Measurements from ENCODE around the gene SLC15A4.
"Not testable (repeated sequence)": the region's sequence is repeated elsewhere in the genome, so short reads cannot be mapped to it uniquely, and the experiment has no call there.

The SLC15A4 gene

GRCh38 chr12:128823916-128824839 lies at the start of gene SLC15A4:
SLC15A4 (minus strand) TSS chr12:128823958; CDS start chr12:128823943, 15 bp downstream.
- peak; percentile 94 to 95 for DNase-seq

- no peak for DNase-seq
Observed at GRCh38 chr12:128872303-128872702, 48.5 kb upstream of the SLC15A4 start.

DNA sequence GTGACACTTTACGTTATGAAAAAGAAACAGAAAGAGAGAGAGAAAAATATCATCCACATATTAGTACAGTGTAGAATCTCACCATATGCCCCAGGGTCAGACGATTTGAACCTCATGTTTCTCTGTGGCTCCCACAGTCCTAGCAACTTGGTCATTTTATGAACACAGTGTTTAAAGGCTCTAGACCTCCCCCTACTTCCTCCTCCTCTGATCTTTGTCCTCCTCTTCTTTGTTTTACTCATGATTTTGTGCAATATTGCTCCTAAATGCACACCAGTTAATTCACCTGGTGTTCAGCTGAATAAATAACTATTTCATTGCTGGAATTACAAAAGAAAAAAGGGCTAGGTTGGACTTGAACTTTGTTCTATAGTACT lies 47.7 kb upstream of the SLC15A4 start:
- no peak for DNase-seq

GRCh38 chr12:128867466-128867865 lies 43.7 kb upstream of the SLC15A4 start:
- no peak for DNase-seq

- no peak for DNase-seq
Observed at GRCh38 chr12:128864516-128865186, 40.9 kb upstream of the SLC15A4 start.

DNA sequence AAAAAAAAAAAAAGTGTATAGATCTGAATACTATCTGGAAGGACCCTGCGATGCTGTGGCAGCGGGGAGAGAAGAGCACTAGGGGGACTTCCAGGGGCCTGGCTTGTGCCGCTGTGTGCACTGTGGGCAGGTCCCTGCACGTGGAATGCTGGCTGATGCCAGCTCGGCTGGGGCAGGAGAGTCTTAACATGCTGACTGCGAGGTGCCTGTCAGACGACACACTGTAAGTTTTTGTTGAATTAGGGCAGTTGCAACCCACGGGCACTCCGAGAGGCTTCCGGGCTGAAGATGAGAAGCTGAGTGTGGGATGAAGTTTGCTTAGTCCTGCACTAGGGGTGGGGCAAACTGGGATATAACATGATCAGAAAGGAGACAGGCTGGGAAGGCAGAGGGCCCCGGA lies 40.2 kb upstream of the SLC15A4 start:
- DNase-seq: no peak

DNA sequence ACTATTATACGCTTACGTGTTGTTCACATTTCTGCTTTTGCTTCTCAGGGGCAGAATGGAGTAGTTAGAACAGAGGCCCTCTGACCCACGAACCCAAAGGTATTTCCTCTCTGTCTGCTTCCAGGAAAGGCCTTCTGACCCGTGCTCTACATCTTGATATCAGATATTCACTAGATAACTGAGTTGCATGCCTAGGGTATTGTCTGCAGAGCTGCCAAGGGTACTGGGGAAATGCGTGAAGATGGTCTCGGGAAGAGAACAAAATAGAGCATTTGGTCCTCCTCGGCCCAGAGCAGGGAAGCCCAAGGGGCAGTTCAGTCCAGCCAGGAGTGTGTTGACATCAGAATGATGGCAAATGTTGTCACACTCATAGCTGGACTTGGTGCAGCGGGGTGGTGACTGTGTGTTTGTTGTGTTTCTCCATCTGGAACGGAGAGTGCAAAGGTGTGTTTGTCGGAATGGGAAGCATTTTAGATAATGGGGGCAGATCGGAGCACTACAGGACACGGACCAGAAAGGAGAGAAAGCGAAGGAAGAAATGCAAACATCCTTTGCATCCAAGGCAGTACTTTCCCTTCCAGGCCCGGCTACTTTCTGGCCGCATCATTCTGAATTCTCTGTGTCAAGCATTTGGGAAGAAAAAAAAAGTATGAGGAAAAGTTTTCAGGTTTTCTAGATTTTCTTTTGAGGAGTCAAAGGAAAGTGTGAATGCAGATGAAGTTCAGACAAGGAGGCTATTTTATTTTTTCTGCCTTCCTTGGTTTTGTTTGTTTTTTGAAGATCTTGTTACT lies 37.7 kb upstream of the SLC15A4 start:
- DNase-seq: no peak

DNA sequence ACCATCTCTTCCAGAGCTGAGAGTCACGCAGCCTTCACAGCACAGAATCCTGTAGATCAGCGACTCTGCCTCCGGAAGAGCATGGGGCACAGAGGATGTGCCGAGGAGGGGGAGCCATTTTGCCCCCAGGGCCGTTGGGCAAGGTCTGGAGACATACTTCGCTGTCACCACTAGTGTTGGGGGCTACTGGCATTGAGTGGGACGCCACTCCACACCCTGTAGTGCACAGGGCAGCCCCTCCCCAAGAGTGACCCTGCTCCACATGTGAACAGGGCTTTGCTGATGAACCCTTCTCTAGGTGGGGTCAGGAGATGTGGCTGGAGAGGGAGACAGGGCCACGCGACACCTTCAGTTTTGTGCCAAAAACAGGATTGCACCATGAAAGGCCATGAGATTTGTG lies 35.6 kb upstream of the SLC15A4 start:
- no peak for DNase-seq

GRCh38 chr12:128857133-128857763 lies 33.5 kb upstream of the SLC15A4 start:
- DNase-seq: no peak

- DNase-seq: no peak
Observed at GRCh38 chr12:128856791-128857078, 33.0 kb upstream of the SLC15A4 start.

DNA sequence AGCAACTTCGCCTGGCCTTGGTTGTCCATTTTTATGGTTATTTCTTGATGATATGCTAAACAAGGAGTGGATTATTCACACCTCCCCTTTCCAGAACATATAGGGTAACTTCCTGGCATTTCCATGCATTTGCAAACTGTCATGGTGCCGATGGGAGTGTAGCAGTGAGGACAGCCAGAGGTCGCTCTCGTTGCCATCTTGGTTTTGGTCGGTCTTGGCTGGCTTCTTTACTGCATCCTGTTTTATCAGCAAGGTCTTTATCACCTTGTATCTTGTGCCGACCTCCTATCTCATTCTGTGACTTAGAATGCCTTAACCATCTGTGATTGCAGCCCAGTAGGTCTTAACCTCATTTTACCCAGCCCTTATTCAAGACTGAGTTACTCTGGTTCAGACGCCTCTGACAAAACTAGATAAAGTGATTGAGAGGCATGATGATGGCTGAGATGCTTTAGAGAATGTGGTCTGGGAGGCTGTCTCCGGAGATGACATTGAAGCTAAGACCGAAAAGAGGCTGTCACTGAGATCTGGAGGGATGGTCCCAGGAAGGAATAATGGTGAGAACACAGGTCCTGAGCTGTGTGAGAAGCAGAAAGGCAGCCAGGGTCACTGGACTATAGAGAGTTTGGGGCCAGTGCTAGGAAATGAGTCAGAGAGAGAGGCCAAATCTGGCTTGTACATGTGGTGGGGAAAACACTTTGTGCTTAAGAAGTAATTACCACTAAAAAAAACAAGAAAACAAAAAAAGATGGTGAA lies 32.5 kb upstream of the SLC15A4 start:
- no peak for DNase-seq

DNA sequence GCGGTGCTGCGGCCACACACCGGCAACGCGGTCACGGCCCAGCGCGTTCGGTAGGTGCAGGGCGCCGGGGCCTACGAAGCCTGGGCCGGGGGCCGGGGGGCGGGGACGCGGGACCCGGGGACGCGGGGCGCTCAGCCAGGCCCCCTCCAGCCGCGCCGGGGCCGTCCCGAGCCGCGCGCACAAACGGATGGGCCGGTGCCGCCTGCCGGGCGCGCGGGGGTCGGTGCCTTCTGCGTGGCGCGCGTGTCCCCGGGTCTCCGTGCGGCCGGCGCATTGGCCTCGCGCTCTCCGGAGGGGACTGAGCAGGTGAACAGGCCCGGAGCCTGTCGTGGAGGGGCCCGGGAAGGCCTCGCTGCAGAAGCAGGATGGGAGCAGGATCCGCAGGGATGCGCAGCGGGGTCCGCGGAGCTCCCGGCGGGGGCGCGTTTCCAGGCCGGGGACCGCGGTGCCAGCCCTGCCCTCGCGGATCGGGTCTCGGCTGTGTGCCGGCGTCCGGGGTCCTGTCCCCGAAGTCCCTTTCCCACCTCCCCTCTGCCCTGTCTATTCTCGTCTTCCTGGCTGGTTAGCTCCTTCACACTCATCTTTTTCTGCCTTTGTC lies 29.9 kb upstream of the SLC15A4 start:
- no peak for DNase-seq

- no peak for DNase-seq
Observed at GRCh38 chr12:128852885-128853599, 29.3 kb upstream of the SLC15A4 start, which contains the start of gene GLT1D1. GLT1D1 (plus strand) TSS chr12:128853478; CDS start chr12:128853582, 104 bp downstream.

- DNase-seq: no peak
Observed at GRCh38 chr12:128852026-128852698, 28.4 kb upstream of the SLC15A4 start.

DNA sequence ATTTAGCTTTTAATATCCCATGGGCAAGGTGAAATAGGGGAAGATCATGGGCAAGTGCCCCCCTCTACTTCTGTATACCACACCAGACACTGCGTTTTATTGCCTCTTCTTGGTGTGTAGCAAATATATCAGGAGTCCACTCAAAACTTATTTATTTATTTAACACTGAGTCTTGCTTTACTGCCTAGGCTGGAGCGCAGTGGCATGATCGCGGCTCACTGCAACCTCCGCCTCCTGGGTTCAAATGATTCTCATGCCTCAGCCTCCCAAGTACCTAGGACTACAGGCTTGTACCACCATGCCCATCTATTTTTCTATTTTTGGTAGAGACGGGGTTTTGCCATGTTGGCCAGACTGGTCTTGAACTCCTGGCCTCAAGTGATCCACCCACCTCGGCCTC lies 27.7 kb upstream of the SLC15A4 start:
- not testable (repeated sequence) for DNase-seq

- no peak for DNase-seq
Observed at GRCh38 chr12:128850400-128850799, 26.6 kb upstream of the SLC15A4 start.

- DNase-seq: not testable (repeated sequence)
Observed at GRCh38 chr12:128849806-128850205, 26.0 kb upstream of the SLC15A4 start.

- no peak for DNase-seq
Observed at GRCh38 chr12:128848371-128848770, 24.6 kb upstream of the SLC15A4 start.

DNA sequence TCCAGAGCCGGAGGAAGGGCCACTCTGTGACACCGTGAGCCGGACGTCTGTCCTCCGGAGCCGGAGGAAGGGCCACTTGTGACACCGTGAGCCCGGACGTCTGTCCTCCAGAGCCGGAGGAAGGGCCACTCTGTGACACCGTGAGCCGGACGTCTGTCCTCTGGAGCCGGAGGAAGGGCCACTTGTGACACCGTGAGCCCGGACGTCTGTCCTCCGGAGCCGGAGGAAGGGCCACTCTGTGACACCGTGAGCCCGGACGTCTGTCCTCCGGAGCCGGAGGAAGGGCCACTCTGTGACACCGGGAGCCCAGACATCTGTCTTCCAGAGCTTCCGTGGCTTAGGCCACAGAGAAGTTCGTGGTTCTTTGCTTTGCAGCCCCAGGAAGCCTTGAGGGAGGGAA lies 22.9 kb upstream of the SLC15A4 start:
- DNase-seq: not testable (repeated sequence)

DNA sequence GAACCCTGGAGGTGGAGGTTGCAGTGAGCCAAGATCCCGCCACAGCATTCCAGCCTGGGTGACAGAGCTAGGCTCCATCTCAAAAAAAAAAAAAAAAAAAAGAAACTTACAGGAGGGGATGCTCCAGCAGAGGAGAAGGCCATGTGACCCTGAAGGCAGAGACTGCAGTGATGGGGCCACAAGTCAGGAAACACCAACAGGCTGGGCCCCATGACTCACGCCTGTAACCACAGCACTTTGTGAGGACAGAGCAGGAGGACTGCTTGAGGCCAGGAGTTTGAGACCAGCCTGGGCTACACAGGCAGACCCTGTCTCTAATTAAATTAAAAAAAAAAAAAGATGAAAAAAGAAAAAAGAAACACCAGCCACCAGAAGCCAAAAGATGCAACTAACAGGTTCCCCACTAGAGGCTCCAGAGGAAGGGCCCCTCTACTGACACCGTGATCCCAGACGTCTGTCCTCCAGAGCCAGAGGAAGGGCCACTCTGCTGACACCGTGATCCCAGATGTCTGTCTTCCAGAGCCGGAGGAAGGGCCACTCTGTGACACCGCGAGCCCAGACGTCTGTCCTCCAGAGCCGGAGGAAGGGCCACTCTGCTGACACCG lies 20.4 kb upstream of the SLC15A4 start:
- DNase-seq: no peak

All from activated CD4-positive, alpha-beta T cell treated with anti-CD3 and anti-CD28 coated beads, Interleukin-2, amount 50 U/mL, for 48 hours (primary cell).